NT2/D1 (cell line): ENCODE data around the gene RFLNA.

ENCODE experiments used
- SUZ12 ChIP-seq: IDR thresholded peaks from 2 replicates; pipeline ENCODE4 v1.6.1; 2011; ENCODE audit not compliant: insufficient read length, insufficient read depth; ENCODE audit errors: extremely low read depth
- YY1 ChIP-seq: IDR thresholded peaks from 2 replicates; pipeline ENCODE4 v1.6.1; 2011; ENCODE audit not compliant: insufficient read length, insufficient read depth

DNA sequence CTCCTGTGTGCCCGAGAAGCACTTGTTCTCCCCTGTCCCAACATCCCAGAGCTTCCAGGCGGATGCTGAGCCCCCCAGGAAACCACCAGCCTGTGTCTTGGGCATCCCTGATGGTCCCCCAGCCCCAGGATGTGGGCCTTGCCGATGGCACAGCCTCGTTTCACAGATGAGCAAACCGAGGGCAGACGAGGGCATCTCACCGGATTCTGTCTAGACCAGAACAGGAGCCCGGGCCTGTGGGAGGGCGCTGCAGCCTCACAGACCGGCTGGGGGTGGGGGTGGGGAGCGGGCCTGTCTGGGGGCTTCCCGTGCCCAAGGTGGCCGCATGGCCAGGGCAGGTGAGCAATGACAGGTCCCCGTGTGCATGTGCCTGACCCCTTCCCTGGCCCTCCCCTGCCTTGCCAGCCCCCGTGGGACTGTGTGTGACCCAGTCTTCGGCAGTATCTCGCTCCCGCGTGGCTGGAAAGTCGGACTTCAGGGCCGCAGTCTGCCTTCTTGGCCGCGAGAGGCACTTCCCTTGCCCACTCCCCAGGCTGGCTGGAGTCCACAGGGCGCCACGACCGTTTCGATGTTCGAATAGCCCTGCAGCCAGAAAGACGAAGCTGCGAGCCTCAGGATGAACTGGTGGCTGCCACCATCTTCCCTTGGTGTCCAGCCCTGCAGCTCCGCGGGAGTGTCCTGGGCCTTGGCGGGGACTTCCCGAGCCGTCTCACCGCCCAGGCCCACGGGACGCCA lies 8.9 kb downstream of the RFLNA start:
- TF ChIP-seq SUZ12, result no peak
- no peak for TF ChIP-seq YY1
